Muscle of leg (tissue), 11 donors: Measurements from ENCODE around the gene KIF26B. TPM values are rescaled to one million over a fixed set of nuclear protein-coding genes. Genes with fewer than 3 reads are reported as not detected.
A peak's percentile ranks its signal among the peaks of the same experiment; 100 is the strongest.
"Not testable (repeated sequence)": the region's sequence is repeated elsewhere in the genome, so short reads cannot be mapped to it uniquely, and the experiment has no call there.

Source experiments
- DNase-seq: peaks from one replicate; pipeline ENCODE4 v3.0.0; 2013
- H3K27ac ChIP-seq: one replicate; pipeline ENCODE4 v1.5.1; 2013; ENCODE audit warnings: mild to moderate bottlenecking, low read length, control low read depth
- H3K27me3 ChIP-seq: one replicate; pipeline ENCODE4 v1.6.1; 2013; ENCODE audit warnings: low read length; ENCODE audit not compliant: control insufficient read depth, insufficient read depth
- H3K36me3 ChIP-seq: one replicate; pipeline ENCODE4 v1.6.1; 2013; ENCODE audit warnings: low read length; ENCODE audit not compliant: control insufficient read depth, insufficient read depth
- H3K4me1 ChIP-seq: one replicate; pipeline ENCODE4 v1.6.1; 2013; ENCODE audit warnings: low read length; ENCODE audit not compliant: control insufficient read depth, insufficient read depth
- H3K4me3 ChIP-seq: one replicate; pipeline ENCODE4 v1.5.1; 2013; ENCODE audit warnings: low read length, control low read depth
- H3K9me3 ChIP-seq: replicated peaks from 2 replicates; pipeline ENCODE4 v1.6.1; 2013; ENCODE audit warnings: low read depth, low read length; ENCODE audit not compliant: control insufficient read depth
- WGBS: methylation state at CpG from one replicate; pipeline ENCODE4 v1.1.5; 2013; ENCODE audit warnings: missing lambda C conversion rate; ENCODE audit not compliant: insufficient coverage; 5-methylcytosine and 5-hydroxymethylcytosine counted together
- polyA plus RNA-seq, 8 donors: library from polyadenylated mRNA; unstranded; fragments of 120-200 nt; gene quantifications; one replicate each; pipeline versions ENCODE4 v1.2.1 to v1.2.3, GENCODE V29; 2013; ENCODE audit warnings: inconsistent platforms in 1 of 8, low replicate concordance in 1 of 8; ENCODE audit not compliant: insufficient read length in 8 of 8, insufficient read depth in 1 of 8
- total RNA-seq: library from RNA; stranded (reverse); fragments of 120-200 nt; gene quantifications from one replicate; pipeline ENCODE4 v1.2.4, GENCODE V29; 2013

Gene KIF26B
- total and polyA plus RNA-seq, 9 donors, result 0.89 to 2.4 (median 1.0) TPM

DNA sequence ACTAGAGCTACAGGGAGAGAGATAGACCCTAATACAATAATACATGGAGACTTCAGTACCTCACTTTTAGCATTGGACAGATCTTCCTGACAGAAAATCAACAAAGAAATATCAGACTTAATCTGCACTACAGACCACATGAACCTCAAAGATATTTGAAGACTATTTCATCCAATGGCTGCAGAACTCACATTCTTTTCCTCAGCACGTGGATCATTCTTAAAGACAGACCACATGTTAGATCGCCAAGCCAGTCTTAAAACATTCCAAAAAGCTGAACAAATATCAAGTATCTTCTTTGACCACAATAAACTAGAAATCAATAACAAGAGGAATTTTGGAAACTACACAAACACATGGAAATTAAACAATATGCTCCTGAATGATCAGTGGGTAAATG is 576.0 kb downstream of the KIF26B start:
- Histone ChIP-seq H3K27ac (no peak overlapping the region), H3K4me1 (no peaks in the 10 kb centered on the region), H3K27me3 (no peaks in the 10 kb centered on the region), H3K9me3 (no peaks in the 10 kb centered on the region), H3K36me3 (no peaks in the 10 kb centered on the region), H3K4me3 (no peak overlapping the region)
- DNase-seq, result no peak
- WGBS, result 100% methylated on average over 1 of the region's 2 CpGs

DNA sequence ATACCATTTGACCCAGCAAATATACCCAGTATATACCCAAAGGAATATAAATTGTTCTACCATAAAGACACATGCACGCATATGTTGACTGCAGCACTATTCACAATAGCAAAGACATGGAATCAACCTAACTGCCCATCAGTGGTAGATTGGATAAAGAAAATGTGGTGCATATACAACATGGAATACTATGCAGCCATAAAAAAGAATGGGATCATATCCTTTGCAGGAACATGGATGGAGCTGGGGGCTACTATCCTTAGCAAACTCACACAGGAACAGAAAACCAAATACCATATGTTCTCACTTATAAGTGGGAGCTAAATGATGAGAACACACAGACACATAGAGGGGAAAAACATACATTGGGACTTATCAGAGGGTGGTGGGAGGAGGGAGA is 585.6 kb downstream of the KIF26B start:
- no CpG with 5 or more reads among the region's 1 CpG for WGBS
- not testable (repeated sequence) for H3K27me3 ChIP-seq

GRCh38 chr1:245742896-245743295 is 588.1 kb downstream of the KIF26B start:
- H3K27me3 ChIP-seq, result no peaks in the 10 kb centered on the region
- WGBS, result 27% methylated on average over 7 of the region's 9 CpGs
- no peak overlapping the region for H3K27ac ChIP-seq
- DNase-seq, result peak; percentile 41
- H3K4me1 ChIP-seq, result peaks cover 6% of the 10 kb centered on the region
- H3K4me3 ChIP-seq, result no peak overlapping the region
- H3K9me3 ChIP-seq, result no peaks in the 10 kb centered on the region
- no peaks in the 10 kb centered on the region for H3K36me3 ChIP-seq

More for the DNA sequence above, 585.6 kb downstream of the KIF26B start:
- not testable (repeated sequence) for H3K27ac ChIP-seq, H3K36me3 ChIP-seq, H3K4me3 ChIP-seq, H3K9me3 ChIP-seq, H3K4me1 ChIP-seq, DNase-seq

GRCh38 chr1:245748240-245748639 is 593.5 kb downstream of the KIF26B start:
- Histone ChIP-seq H3K4me1 (no peaks in the 10 kb centered on the region), H3K4me3 (no peak overlapping the region), H3K27me3 (no peaks in the 10 kb centered on the region), H3K36me3 (no peaks in the 10 kb centered on the region), H3K27ac (no peak overlapping the region), H3K9me3 (no peaks in the 10 kb centered on the region)
- 86% methylated on average over 7 of the region's 10 CpGs for WGBS
- no peak for DNase-seq

GRCh38 chr1:245748646-245749045 is 593.9 kb downstream of the KIF26B start:
- H3K4me3 ChIP-seq, result no peak overlapping the region
- H3K4me1 ChIP-seq, result no peaks in the 10 kb centered on the region
- no peaks in the 10 kb centered on the region for H3K36me3 ChIP-seq
- no peaks in the 10 kb centered on the region for H3K9me3 ChIP-seq
- no peak for DNase-seq
- H3K27me3 ChIP-seq, result no peaks in the 10 kb centered on the region
- WGBS, result no CpG with 5 or more reads among the region's 3 CpGs
- H3K27ac ChIP-seq, result no peak overlapping the region

- H3K4me1 ChIP-seq, result no peaks in the 10 kb centered on the region
- WGBS, result 88% methylated on average over 2 of the region's 3 CpGs
- H3K27me3 ChIP-seq, result no peaks in the 10 kb centered on the region
- no peaks in the 10 kb centered on the region for H3K9me3 ChIP-seq
- DNase-seq, result no peak
- no peaks in the 10 kb centered on the region for H3K36me3 ChIP-seq
- H3K4me3 ChIP-seq, result no peak overlapping the region
- H3K27ac ChIP-seq, result no peak overlapping the region
These were observed 594.3 kb downstream of the KIF26B start for GRCh38 chr1:245749053-245749452.

- Histone ChIP-seq H3K4me1 (no peaks in the 10 kb centered on the region), H3K27me3 (no peaks in the 10 kb centered on the region), H3K9me3 (peaks cover 2% of the 10 kb centered on the region), H3K27ac (no peak overlapping the region), H3K4me3 (no peak overlapping the region), H3K36me3 (no peaks in the 10 kb centered on the region)
- no CpG with 5 or more reads among the region's 3 CpGs for WGBS
- DNase-seq, result no peak
These were observed 595.5 kb downstream of the KIF26B start for GRCh38 chr1:245750261-245750660.

GRCh38 chr1:245751116-245751515 is 596.3 kb downstream of the KIF26B start:
- no CpG with 5 or more reads among the region's 4 CpGs for WGBS
- peak; percentile 42 for DNase-seq
- peaks cover 3% of the 10 kb centered on the region for H3K9me3 ChIP-seq
- H3K27me3 ChIP-seq, result no peaks in the 10 kb centered on the region
- H3K4me3 ChIP-seq, result no peak overlapping the region
- H3K27ac ChIP-seq, result no peak overlapping the region
- H3K4me1 ChIP-seq, result no peaks in the 10 kb centered on the region
- H3K36me3 ChIP-seq, result no peaks in the 10 kb centered on the region

DNA sequence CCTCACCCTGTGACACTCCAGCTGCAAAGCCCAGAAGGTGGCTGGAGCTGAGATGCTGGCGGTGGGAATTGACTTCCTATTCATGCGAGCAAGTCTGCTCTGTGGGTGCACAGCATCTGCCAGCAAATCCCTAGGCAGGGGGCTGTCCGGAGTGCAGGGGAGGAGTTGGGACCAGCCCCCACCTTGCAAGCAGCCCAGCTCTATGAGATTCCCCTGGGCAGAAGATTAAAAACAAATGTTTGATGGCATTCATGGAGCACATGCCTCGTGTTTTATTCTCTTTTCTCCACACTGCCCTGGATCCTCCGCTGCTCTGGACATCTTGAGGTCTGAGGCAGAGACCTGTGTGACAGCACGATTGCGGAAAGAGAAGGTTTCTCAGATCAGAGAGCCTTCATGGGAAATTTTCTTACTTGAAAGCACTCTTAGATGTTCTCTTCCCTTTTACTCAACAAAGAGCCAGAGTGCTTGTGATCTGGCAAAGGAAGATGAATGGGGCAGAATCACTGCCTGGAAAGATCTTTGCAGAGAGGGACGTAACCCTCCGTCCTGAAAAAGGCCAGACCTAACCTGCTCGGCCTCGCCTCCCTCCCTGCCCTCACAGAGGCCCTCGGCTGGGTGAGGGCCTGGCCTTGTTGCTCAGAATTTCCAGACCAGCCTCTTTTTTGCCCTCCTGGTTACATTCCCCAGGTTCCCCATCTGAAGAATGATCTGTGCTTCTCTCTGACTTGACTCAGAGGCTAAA is 597.1 kb downstream of the KIF26B start:
- Histone ChIP-seq H3K9me3 (peaks cover 3% of the 10 kb centered on the region), H3K4me1 (no peaks in the 10 kb centered on the region), H3K36me3 (no peaks in the 10 kb centered on the region), H3K27me3 (no peaks in the 10 kb centered on the region), H3K4me3 (no peak overlapping the region), H3K27ac (no peak overlapping the region)
- DNase-seq, result no peak
- WGBS, result 63% methylated on average over 7 of the region's 12 CpGs

GRCh38 chr1:245752561-245752960 is 597.8 kb downstream of the KIF26B start:
- DNase-seq, result no peak
- Histone ChIP-seq H3K4me1 (no peaks in the 10 kb centered on the region), H3K27ac (no peak overlapping the region), H3K27me3 (no peaks in the 10 kb centered on the region), H3K9me3 (peaks cover 3% of the 10 kb centered on the region), H3K4me3 (no peak overlapping the region), H3K36me3 (no peaks in the 10 kb centered on the region)
- WGBS, result 71% methylated on average over 2 of the region's 3 CpGs

- Histone ChIP-seq H3K9me3 (peaks cover 3% of the 10 kb centered on the region), H3K27me3 (no peaks in the 10 kb centered on the region)
These were observed 599.0 kb downstream of the KIF26B start for GRCh38 chr1:245753807-245754206.

More at GRCh38 chr1:245753807-245754206, 599.0 kb downstream of the KIF26B start:
- DNase-seq, result no peak
- Histone ChIP-seq H3K4me1 (no peaks in the 10 kb centered on the region), H3K27ac (no peak overlapping the region), H3K36me3 (no peaks in the 10 kb centered on the region), H3K4me3 (no peak overlapping the region)
- no CpG with 5 or more reads among the region's 2 CpGs for WGBS
